HG02938 (cell line): ENCODE results near the gene COMTD1.
"Not testable (repeated sequence)": the region's sequence is repeated elsewhere in the genome, so short reads cannot be mapped to it uniquely, and the experiment has no call there.

ENCODE experiments used
- ATAC-seq: cut with Tn5 transposase; IDR thresholded peaks from one replicate; pipeline ENCODE4 v1.9.1; 2021; ENCODE audit warnings: mild to moderate bottlenecking, moderate library complexity; ENCODE audit not compliant: unreplicated experiment

Gene COMTD1

DNA sequence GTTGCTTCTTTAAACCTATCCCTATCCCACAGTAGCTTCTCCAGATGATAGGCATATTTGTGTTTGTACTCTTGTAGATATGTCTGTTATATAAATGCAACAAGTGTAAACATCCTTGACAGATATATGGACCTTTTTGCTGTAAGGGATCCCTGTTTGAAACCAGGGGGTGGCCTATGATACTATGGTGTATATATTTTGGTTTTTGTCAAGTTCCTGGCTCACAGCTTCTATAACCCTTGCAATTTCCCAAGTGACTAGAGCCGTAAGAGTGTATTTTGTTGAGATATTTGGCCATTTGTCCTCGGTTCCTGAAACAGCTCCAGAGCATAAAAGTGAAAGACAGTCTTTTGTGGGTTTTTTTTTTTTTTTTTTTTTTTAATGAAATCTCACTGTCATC lies 9.7 kb downstream of the COMTD1 start:
- ATAC-seq: no peak

- ATAC-seq: no peak
Observed at GRCh38 chr10:75223507-75223906, 12.2 kb downstream of the COMTD1 start.

GRCh38 chr10:75221492-75221891 lies 14.3 kb downstream of the COMTD1 start:
- not testable (repeated sequence) for ATAC-seq

- ATAC-seq: no peak
Observed at GRCh38 chr10:75220274-75220673, 15.5 kb downstream of the COMTD1 start.

DNA sequence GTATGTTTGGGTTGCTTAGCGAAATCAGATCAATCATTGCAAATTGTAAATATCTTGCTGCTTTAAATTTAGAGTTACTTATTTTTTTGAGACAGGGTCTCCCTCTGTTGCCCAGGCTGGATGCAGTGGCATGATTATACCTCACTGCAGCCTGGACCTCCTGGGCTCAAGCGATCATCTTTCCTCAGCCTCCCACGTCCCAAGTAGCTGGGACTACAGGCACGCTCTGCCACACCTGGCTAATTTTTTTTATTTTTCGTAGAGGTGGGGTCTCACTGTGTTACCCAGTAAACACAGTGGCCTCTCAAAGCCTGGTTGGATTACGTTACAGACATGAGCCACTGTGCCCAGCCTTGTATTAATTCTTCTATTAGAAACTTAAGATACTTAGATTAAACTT lies 23.4 kb downstream of the COMTD1 start:
- ATAC-seq: no peak

DNA sequence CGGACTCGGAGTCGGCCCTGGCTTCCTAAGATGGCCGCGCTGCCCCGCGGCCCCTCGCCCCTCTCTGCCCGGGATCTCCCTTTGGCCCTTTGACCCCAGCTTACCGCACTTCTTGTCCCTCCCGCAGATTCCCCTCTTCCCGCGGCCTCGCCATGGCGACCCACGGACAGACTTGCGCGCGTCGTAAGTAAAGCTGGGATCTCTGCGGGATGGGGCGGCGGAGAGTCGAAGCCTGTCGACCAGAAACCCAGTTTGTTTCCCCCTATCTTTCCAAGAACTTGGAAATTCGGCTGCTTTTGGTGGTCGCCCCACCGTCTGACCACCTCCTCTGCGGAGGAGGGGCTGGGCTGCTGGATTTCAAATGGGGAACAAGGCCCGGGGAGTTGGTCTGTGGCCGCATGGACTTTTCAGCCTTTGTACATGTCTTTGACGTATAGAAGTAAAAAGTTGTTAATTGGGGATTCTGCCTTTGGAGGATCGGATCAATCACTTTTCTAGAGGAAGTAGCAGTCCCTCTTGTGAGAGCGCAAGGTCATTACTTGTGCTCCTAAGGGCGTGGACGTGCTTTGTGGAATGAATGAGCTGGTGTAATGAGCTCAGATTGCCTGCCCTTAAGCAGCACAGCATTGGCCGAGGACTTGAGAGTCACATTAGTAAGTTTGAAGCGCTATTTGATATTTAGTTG lies 24.6 kb downstream of the COMTD1 start:
- no peak for ATAC-seq

DNA sequence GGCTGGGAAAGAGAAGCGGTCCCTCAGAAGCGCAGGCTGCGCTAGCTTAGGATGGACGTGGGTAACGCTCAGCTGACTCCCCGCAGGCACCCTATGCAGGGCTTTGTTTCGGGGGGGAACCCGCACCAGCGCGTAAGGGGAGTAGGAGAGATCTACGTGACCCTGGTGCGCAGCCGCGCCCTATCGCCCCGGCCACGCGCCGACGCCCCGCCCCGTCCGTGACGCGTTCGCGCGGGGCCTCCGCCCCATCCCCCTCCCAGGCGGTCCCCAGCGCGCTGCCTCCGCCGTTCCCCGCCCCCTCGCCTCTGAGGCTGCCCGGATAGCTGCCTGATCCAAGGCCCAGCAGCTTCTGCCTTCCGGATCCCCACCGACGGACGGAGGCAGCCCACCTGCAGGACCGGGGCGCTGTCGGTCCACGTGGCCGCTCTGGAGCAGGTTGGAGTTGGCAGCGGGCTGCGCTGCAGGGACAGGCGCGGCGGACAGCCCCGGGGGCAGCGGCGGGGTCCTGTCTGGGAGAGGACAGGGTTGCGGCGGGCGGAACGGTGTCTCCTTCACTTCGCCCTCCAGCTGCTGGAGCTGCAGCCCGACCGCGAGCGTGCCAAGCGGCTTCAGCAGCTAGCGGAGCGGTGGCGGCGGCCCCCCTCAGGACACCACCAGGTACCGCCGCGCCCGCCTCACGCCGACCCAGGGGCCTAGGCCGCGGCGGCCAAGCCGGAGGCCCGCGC lies 25.3 kb downstream of the COMTD1 start, which contains the start of gene VDAC2:
Gene VDAC2, plus strand, starts transcription at position 515 of the 725 bp plus-strand sequence. CDS start 363 bp downstream, outside the sequence.
- ATAC-seq: peak; percentile 79

- peak; percentile 53 for ATAC-seq
Observed at GRCh38 chr10:75209921-75210281, 25.9 kb downstream of the COMTD1 start.

GRCh38 chr10:75209086-75209920 lies 26.5 kb downstream of the COMTD1 start:
- no peak for ATAC-seq

DNA sequence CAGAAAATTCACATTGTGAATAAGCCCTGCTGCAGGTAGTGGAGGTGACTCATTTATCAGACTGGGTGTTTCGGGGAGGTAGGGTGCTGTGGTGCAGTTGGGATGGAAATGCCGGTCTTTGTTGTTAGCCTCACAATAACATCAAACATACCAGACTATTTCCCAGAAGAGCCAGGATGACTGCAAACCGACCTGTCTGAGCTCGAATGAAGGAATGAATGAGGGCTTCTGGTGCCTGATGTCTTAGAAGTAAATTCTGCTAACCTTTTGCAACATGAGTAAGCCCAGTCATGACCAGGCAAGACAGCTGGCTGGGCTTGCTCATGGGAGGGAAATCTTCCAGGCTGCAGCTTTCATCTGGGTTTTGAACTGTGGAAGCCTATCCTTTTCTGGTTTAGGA lies 27.6 kb downstream of the COMTD1 start:
- ATAC-seq: no peak

DNA sequence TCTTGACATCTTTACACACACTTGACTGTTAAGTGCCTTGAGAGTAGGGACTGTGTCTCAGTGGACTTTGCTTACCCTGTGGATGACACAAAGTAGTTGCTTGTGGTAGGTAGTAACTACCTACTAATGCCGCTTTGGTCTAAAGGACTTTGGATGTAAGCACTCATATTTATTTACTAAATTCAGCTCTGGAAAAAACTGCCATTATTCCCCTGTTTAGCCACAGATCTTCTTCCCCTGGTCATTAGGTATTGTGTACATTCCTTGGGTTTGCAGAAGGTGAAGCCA lies 28.0 kb downstream of the COMTD1 start:
- no peak for ATAC-seq

- no peak for ATAC-seq
Observed at GRCh38 chr10:75207079-75207856, 28.5 kb downstream of the COMTD1 start.

- ATAC-seq: not testable (repeated sequence)
Observed at GRCh38 chr10:75206638-75207037, 29.1 kb downstream of the COMTD1 start.

- no peak for ATAC-seq
Observed at GRCh38 chr10:75205908-75206307, 29.8 kb downstream of the COMTD1 start.

DNA sequence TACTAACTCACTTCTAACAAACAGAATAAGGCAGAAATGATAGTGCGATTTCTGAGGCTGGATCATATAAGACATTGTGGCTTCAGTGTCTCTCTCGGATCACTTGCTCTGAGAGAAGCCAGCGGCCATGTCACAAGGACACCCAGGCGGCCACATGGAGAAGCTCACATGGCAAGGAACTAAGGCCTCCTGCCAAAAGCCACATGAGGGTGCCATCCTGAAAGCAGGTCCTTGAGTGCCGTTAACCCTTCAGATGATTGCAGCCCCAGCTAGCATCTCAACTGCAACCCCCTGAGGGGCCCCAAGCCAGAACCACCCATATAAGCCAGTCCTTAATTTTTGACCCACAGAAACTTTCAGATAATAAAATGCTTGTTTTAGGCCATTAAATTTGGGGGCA lies 32.0 kb downstream of the COMTD1 start:
- ATAC-seq: no peak

DNA sequence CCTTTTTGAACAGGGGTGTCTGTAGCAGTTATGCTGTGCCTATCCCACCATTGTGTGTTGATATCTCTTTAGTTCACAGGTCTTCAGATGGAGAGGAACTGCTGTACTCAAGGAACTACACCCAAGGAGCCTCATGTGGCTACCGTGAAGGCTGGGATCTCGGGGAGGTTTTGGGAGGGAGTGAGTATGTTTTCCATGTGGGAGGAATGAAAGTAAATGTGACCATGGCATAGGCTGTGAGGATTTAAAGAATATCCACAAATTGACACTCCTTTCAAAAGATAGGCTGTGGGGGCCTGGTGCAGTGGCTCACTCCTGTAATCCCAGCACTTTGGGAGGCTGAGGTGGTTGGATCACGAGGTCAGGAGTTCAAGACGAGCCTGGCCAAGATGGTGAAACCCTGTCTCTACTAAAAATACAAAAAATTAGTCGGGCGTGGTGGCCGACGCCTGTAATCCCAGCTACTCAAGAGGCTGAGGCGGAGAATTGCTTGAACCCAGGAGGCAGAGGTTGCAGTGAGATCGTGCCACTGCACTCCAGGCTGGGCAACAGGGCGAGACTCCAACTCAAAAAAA lies 32.6 kb downstream of the COMTD1 start:
- not testable (repeated sequence) for ATAC-seq

DNA sequence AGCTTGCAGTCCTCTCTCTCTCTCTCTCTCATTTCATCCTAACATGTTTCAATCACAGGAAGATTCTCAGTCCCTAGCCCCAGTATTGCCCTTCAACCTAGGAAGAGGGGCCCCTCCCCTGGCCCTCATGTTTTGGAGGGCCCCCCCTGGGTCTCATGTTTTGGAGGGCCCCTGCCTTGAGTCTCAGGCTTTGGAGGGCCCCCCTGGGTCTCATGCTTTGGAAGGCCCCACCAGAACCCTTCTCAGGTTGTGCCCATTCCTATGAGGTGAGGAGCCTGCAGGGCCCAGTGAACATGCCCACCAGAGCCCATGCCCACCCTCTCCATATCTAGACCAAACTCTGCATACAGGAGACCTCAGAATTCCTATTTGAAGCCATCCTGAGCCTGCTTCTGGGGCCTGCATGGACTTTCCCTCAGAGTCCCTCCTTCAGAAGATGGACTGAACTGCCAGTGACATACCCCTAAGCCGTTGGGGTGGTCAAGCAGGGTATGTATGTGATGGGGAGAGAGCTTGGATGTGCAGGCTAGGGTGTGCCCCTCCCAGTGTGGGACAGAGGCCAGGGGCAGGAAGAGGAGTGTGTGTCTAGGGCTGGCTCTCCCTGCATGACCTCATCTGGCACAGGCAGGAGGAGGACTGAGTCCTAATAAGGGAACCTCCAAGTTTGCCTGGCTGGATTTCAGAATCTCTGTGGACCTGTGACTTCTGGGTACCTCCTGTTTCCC lies 33.3 kb downstream of the COMTD1 start:
- ATAC-seq: no peak

DNA sequence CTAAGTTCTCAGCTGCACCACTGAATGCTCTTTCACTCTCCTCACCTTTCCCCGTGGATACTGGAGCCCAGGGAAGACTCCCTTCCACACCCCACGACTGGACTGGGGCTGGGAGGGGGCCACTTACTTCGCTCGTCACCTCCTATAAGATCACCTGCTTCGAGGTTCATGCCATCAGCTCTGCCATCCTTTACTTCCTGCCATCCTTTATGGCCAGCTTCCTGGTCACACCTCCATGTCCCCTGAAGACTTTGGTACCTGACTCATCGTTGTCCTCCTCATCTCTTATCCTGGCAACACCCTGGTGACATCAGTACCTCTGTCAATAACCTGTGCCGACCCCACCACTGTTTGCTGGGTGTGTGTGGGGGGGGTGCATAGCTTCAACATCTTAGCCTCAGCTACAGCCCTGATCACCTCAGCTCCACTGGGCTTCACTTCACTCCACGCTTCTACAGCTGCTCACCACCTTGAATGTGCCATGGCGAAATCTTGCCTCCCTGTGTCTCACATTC lies 33.9 kb downstream of the COMTD1 start:
- ATAC-seq: no peak

- ATAC-seq: not testable (repeated sequence)
Observed at GRCh38 chr10:75199949-75200348, 35.8 kb downstream of the COMTD1 start.

DNA sequence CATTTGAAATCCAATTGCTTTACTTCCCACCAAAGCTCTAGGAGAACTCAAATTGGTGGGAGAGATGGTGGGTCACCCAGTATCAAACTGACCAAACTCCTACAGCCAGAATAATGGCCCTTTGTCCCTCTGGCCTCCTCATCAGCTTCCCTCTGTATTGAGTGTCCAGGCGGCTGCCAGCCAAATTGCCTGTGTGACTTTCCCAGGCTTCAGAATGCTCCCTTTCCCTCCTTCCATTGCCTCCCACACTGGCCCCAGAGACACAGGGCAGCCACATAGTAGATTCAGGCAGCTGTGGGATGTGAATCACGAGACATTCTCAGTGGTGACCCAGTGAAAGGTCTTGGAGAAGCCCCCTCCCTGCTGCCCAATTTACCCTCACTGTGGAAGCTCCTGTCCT lies 37.9 kb downstream of the COMTD1 start:
- ATAC-seq: no peak
